ENCODE results near the gene PTGDR2.

Gene PTGDR2

GRCh38 chr11:60855726-60856633 lies at the start of gene PTGDR2:
PTGDR2 (minus strand) TSS chr11:60855950; CDS start chr11:60853722, 2,228 bp downstream.
- DNase-seq = no peak

GRCh38 chr11:60905047-60905446 lies 49.3 kb upstream of the PTGDR2 start:
- no peak for DNase-seq

- DNase-seq = no peak
Observed at GRCh38 chr11:60902625-60903024, 46.9 kb upstream of the PTGDR2 start.

GRCh38 chr11:60900673-60901404 lies 45.1 kb upstream of the PTGDR2 start:
- DNase-seq = no peak

- DNase-seq = no peak
Observed at GRCh38 chr11:60899977-60900376, 44.2 kb upstream of the PTGDR2 start.

GRCh38 chr11:60899046-60899936 lies 43.5 kb upstream of the PTGDR2 start:
- DNase-seq = no peak

GRCh38 chr11:60897496-60897895 lies 41.7 kb upstream of the PTGDR2 start:
- no peak for DNase-seq

GRCh38 chr11:60895687-60896086 lies 39.9 kb upstream of the PTGDR2 start:
- DNase-seq = no peak

- DNase-seq = no peak
Observed at GRCh38 chr11:60891103-60891741, 35.5 kb upstream of the PTGDR2 start.

GRCh38 chr11:60890696-60891095 lies 34.9 kb upstream of the PTGDR2 start:
- DNase-seq = no peak

- no peak for DNase-seq
Observed at GRCh38 chr11:60889869-60890311, 34.1 kb upstream of the PTGDR2 start.

GRCh38 chr11:60887556-60887955 lies 31.8 kb upstream of the PTGDR2 start:
- no peak for DNase-seq

GRCh38 chr11:60880643-60881282 lies 25.0 kb upstream of the PTGDR2 start:
- DNase-seq = no peak

- no peak for DNase-seq
Observed at GRCh38 chr11:60879971-60880588, 24.3 kb upstream of the PTGDR2 start.

GRCh38 chr11:60879104-60879503 lies 23.4 kb upstream of the PTGDR2 start:
- DNase-seq = no peak

GRCh38 chr11:60878245-60879101 lies 22.7 kb upstream of the PTGDR2 start:
- DNase-seq = no peak

- no peak for DNase-seq
Observed at GRCh38 chr11:60876168-60876485, 20.4 kb upstream of the PTGDR2 start.

GRCh38 chr11:60875366-60876167 lies 19.8 kb upstream of the PTGDR2 start:
- no peak for DNase-seq

Measured in NCI-H2107 (cell line).